Calu3 (cell line): ENCODE results near the gene MR1. TPM values are rescaled to one million over a fixed set of nuclear protein-coding genes. Genes with fewer than 3 reads are reported as not detected.
A peak's percentile ranks its signal among the peaks of the same experiment; 100 is the strongest.

Experiments
- BruUV-seq: library from RNA; stranded (reverse); fragments of 400-500 nt; replicated peaks from 2 replicates; lab custom pipeline; 2021; lab: Mats Ljungman, UMichigan
- CTCF ChIA-PET: fragments of 300-600 bp; sonication (Branson Sonifier 250); formaldehyde crosslinking; loops from one replicate; lab custom pipeline; 2022; ENCODE audit warnings: antibody characterized with exemption; lab: Charles Lee
- DNase-seq: peaks from one replicate; pipeline ENCODE4 v3.0.0; 2022
- H3K27ac Mint-ChIP-seq: one replicate; pipeline ENCODE4 v1.8.0; 2022; ENCODE audit warnings: mixed read lengths; ENCODE audit not compliant: unreplicated experiment
- H3K27me3 Mint-ChIP-seq: one replicate; pipeline ENCODE4 v1.8.0; 2022; ENCODE audit warnings: mixed read lengths; ENCODE audit not compliant: unreplicated experiment
- H3K36me3 Mint-ChIP-seq: one replicate; pipeline ENCODE4 v1.8.0; 2022; ENCODE audit warnings: mild to moderate bottlenecking, moderate library complexity, mixed read lengths; ENCODE audit not compliant: insufficient read depth, unreplicated experiment
- H3K4me1 Mint-ChIP-seq: one replicate; pipeline ENCODE4 v1.8.0; 2022; ENCODE audit warnings: mild to moderate bottlenecking, low read depth, mixed read lengths; ENCODE audit not compliant: unreplicated experiment
- H3K4me3 Mint-ChIP-seq: one replicate; pipeline ENCODE4 v1.8.0; 2022; ENCODE audit warnings: mild to moderate bottlenecking, low read depth, moderate library complexity, mixed read lengths; ENCODE audit not compliant: unreplicated experiment
- H3K9me3 Mint-ChIP-seq: one replicate; pipeline ENCODE4 v1.8.0; 2022; ENCODE audit warnings: low read depth, mixed read lengths; ENCODE audit not compliant: unreplicated experiment
- intact Hi-C: fragments of 100-400 bp; cut with micrococcal nuclease; formaldehyde crosslinking; loops from one replicate; pipeline ENCODE4 v1.10.0; 2022; ENCODE audit not compliant: unreplicated experiment
- total RNA-seq: library from RNA; stranded (reverse); gene quantifications from 2 replicates; pipeline ENCODE4 v1.2.3, GENCODE V29; 2022
- TF ChIP-seq, protein P1 (sequence below): fragments of 200-600 bp; IDR thresholded peaks from one replicate; pipeline ENCODE4 v1.8.0; 2022; ENCODE audit warnings: antibody characterized with exemption; ENCODE audit not compliant: unreplicated experiment

The MR1 gene
- total RNA-seq, 1 experiment from 2014 or later = 10.0 TPM

DNA sequence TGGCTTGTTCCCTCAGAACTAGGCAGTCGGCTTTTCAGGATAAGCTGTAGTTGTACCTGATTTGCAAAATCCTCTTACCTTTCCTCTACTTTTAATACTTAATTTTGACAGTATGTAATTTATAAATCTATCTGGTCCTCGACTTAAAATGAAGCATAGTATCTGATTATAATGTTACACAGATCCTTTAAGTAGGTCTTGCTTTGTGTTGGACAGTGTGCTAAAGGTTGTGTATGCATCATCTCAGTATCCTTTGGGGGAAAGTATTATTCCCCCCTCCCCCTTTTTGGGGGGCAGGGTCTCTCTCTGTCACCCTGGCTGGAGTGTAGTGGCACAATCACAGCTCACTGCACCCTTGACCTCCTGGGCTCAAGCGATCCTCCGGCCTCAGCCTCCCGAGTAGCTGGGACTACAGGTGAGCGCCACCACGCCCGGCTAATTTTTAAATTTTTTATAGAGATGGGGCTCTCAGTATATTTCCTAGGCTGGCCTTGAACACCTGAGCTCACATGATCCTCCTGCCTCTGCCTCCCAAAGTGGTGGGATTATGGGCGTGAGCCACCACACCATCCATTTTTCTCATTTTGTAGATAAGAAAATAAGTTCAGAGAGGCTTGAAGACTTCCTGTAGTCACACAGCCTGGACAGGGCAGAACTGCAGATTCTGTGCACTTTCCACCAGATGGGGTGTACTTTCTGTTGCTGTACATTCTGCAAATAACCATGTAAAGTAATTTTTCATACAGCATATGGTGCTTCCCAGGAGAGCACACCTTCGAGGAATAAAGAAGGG is 10.3 kb upstream of the MR1 start:
- no TSS peak for BruUV-seq
- Mint-ChIP-seq H3K36me3 (peaks cover 26% of the 10 kb centered on the region), H3K4me1 (peaks cover 28% of the 10 kb centered on the region), H3K27me3 (peaks cover 37% of the 10 kb centered on the region), H3K9me3 (no peaks in the 10 kb centered on the region), H3K4me3 (peak overlapping the region; percentile 92), H3K27ac (peak overlapping the region; percentile 100)
- intact Hi-C loops = loop anchor here (5.0 kb wide), 1 partner anchor 119 kb away; no protein-coding TSS in a partner anchor
- TF ChIP-seq, protein P1, sequence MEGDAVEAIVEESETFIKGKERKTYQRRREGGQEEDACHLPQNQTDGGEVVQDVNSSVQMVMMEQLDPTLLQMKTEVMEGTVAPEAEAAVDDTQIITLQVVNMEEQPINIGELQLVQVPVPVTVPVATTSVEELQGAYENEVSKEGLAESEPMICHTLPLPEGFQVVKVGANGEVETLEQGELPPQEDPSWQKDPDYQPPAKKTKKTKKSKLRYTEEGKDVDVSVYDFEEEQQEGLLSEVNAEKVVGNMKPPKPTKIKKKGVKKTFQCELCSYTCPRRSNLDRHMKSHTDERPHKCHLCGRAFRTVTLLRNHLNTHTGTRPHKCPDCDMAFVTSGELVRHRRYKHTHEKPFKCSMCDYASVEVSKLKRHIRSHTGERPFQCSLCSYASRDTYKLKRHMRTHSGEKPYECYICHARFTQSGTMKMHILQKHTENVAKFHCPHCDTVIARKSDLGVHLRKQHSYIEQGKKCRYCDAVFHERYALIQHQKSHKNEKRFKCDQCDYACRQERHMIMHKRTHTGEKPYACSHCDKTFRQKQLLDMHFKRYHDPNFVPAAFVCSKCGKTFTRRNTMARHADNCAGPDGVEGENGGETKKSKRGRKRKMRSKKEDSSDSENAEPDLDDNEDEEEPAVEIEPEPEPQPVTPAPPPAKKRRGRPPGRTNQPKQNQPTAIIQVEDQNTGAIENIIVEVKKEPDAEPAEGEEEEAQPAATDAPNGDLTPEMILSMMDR = no peak
- no peak for DNase-seq
- CTCF ChIA-PET = interaction anchor here (0.6 to 0.8 kb wide), 5 partner anchors 10 to 1036 kb away, joined by 3 to 5 read pairs (median 3); partner anchors contain the start of gene MR1

DNA sequence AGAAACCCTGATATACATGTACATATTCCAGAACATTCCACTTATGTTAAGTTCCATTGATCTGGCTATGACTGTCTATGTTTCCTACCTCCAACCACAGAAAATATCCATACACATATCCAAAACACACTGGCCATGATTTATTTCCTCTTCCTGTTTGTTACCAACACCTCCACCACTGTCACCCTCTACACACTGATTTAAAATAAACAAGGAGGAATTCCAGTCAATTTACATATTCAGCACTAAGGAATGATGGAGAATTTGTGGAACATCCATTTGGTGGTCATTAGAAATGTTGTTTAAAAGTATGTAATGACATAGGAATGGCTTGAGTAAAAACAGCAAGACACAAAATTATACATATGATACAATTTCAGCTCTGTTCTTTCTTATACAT is 5.6 kb upstream of the MR1 start:
- Mint-ChIP-seq H3K27ac (no peak overlapping the region), H3K4me3 (no peak overlapping the region), H3K4me1 (peaks cover 7% of the 10 kb centered on the region), H3K36me3 (peaks cover 5% of the 10 kb centered on the region), H3K27me3 (peaks cover 29% of the 10 kb centered on the region), H3K9me3 (peaks cover 2% of the 10 kb centered on the region)
- no peak for DNase-seq
- intact Hi-C loops = no loop called here
- TF ChIP-seq, protein P1 = no peak
- CTCF ChIA-PET = no interaction called here
- BruUV-seq = no TSS peak

DNA sequence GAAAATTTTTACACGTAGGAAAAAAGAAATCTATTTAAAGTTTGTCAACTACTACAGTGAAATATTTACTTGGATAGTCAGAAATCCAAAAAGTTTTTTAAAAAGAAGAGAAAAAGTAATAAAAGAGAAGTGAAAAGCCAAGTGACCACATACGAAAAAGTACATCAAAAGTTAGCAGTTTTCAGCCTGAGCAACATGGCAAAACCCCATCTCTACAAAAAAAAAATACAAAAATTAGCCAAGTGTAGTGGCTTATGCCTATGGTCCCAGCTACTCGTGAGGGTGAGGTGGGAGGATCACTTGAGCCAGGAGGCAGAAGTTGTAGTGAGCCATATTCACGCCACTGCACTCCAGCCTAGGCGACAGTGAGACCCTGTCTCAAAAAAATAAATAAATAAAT is 5.2 kb upstream of the MR1 start:
- CTCF ChIA-PET = no interaction called here
- peaks cover 4% of the 10 kb centered on the region for H3K36me3 Mint-ChIP-seq
- H3K4me1 Mint-ChIP-seq = peaks cover 9% of the 10 kb centered on the region
- H3K9me3 Mint-ChIP-seq = peaks cover 2% of the 10 kb centered on the region
- no peak overlapping the region for H3K4me3 Mint-ChIP-seq
- peaks cover 25% of the 10 kb centered on the region for H3K27me3 Mint-ChIP-seq
- TF ChIP-seq, protein P1 = no peak
- no TSS peak for BruUV-seq
- intact Hi-C loops = no loop called here
- no peak for DNase-seq
- H3K27ac Mint-ChIP-seq = no peak overlapping the region

DNA sequence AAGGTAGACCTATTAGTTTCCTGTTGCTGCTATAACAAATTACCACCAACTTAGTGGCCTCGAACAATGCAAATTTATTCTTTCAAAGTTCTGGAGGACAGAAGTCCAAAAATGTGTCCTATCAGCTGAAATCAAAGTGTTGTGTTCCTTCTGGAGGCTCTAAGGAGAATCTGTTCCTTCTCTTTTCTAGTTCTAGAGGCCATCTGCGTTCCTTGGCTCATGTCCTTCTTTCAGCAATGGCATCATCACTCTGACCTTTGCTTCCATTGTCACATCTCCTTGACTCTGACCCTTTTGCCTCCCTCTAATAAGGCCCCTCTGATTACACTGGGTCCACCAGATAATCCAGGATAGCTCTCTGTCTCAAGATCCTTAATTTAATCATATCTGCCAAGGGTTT is 1.2 kb upstream of the MR1 start:
- no TSS peak for BruUV-seq
- no peak overlapping the region for H3K27ac Mint-ChIP-seq
- no peak overlapping the region for H3K4me3 Mint-ChIP-seq
- peaks cover 20% of the 10 kb centered on the region for H3K4me1 Mint-ChIP-seq
- H3K27me3 Mint-ChIP-seq = no peaks in the 10 kb centered on the region
- H3K36me3 Mint-ChIP-seq = peaks cover 17% of the 10 kb centered on the region
- peaks cover 2% of the 10 kb centered on the region for H3K9me3 Mint-ChIP-seq
- TF ChIP-seq, protein P1 = no peak
- intact Hi-C loops = no loop called here
- CTCF ChIA-PET = interaction anchor here (1.1 kb wide), 1 partner anchor 10 kb away, joined by 3 read pairs; no protein-coding TSS in a partner anchor
- DNase-seq = no peak
